Measurements from ENCODE around the gene NLK. TPM values are rescaled to one million over a fixed set of nuclear protein-coding genes. Genes with fewer than 3 reads are reported as not detected.

The NLK gene
- total RNA-seq, 1 donor, result 10.5 TPM

DNA sequence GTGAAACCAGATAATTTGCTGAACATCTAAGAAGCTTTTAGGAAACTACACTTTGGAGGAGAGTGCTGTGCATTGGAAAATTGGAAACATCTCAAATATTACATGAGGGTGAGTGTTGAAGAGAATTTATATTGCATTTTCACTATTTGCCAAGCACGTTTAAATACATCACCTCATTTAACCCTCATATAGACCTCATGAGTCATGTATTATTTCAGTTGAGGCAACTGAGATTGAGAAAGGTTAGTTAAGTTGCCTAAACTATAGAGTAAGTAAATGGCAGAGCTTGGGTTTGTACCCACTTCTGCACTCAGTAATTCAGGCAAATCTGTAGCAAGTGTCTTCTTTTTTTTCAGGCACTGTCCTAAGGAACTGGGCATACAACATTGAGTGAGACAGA is 3.7 kb upstream of the NLK start:
- Histone ChIP-seq H3K36me3 (ENCODE audit: insufficient read depth, low read length) (no peaks in the 10 kb centered on the region), H2AFZ (ENCODE audit: low read length) (peak overlapping the region; percentile 40)
- TF ChIP-seq CTCF (IDR thresholded peaks at IDR 0.05; ENCODE audit: extremely low read depth, low read depth, low read length), result no peak

DNA sequence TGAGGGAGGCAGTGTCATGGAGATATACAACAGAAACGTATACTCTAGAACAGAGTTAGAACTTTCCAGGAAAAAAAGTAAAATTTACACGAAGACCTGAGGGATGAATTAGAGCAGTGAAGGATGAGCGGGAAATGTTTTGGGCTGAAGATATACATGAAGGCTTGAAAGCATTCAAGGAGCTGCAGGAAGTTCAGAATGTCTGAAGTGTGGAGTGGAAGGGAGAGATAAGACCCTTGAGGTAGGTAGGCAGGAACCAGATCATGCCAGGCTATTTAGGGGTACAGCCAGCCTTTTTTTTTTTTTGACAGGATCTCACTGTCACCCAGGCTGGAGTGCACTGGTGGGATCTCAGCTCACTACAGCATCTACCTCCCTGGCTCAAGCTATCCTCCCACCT is 3.2 kb upstream of the NLK start:
- no peak for TF ChIP-seq CTCF (IDR thresholded peaks at IDR 0.05; ENCODE audit: extremely low read depth, low read depth, low read length)
- Histone ChIP-seq H4K20me1 (ENCODE audit: insufficient read depth, low read length) (peaks cover 6% of the 10 kb centered on the region), H3K36me3 (ENCODE audit: insufficient read depth, low read length) (no peaks in the 10 kb centered on the region), H3K9me3 (ENCODE audit: low read depth, low read length) (no peaks in the 10 kb centered on the region), H3K27me3 (ENCODE audit: insufficient read depth, low read length) (no peaks in the 10 kb centered on the region), H3K4me3 (ENCODE audit: insufficient read depth, low read length) (no peak overlapping the region), H2AFZ (ENCODE audit: low read length) (peak overlapping the region; percentile 40), H3K4me1 (ENCODE audit: insufficient read depth, low read length) (peaks cover 35% of the 10 kb centered on the region), H3K27ac (ENCODE audit: low read depth, low read length) (peak overlapping the region; percentile 11), H3K4me2 (ENCODE audit: insufficient read depth, low read length) (peak overlapping the region; percentile 13), H3K79me2 (ENCODE audit: insufficient read depth, low read length) (peaks cover 24% of the 10 kb centered on the region)
- DNase-seq (ENCODE audit: insufficient read length, low spot score, missing footprints), result no peak

More for the DNA sequence above, 3.7 kb upstream of the NLK start:
- H3K4me3 ChIP-seq (ENCODE audit: insufficient read depth, low read length), result no peak overlapping the region
- H3K4me2 ChIP-seq (ENCODE audit: insufficient read depth, low read length), result peak overlapping the region; percentile 13
- no peaks in the 10 kb centered on the region for H3K27me3 ChIP-seq (ENCODE audit: insufficient read depth, low read length)
- peak; percentile 3 for DNase-seq (ENCODE audit: insufficient read length, low spot score, missing footprints)
- H3K79me2 ChIP-seq (ENCODE audit: insufficient read depth, low read length), result peaks cover 19% of the 10 kb centered on the region
- peak overlapping the region; percentile 11 for H3K27ac ChIP-seq (ENCODE audit: low read depth, low read length)
- no peaks in the 10 kb centered on the region for H3K9me3 ChIP-seq (ENCODE audit: low read depth, low read length)
- peaks cover 3% of the 10 kb centered on the region for H4K20me1 ChIP-seq (ENCODE audit: insufficient read depth, low read length)
- peaks cover 35% of the 10 kb centered on the region for H3K4me1 ChIP-seq (ENCODE audit: insufficient read depth, low read length)

DNA sequence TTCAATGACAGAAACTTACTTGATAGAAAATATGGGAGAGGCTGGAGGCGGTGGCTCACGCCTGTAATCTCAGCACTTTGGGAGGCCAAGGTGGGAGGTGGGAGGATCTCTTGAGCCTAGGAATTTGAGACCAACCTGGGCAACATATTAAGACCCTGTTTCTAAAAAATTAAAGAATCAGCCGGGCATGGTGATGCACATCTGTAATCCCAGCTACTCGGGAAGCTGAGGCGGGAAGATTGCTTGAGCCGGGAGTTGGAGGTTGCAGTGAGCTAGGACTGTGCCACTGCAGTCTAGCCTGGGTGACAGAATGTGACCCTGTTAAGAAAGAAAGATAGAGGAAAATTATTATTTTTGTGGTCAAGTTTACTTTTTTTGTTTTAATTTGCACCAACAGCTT is 2.1 kb upstream of the NLK start:
- no peak for DNase-seq (ENCODE audit: insufficient read length, low spot score, missing footprints)
- Histone ChIP-seq H3K27ac (ENCODE audit: low read depth, low read length) (no peak overlapping the region), H3K79me2 (ENCODE audit: insufficient read depth, low read length) (peaks cover 35% of the 10 kb centered on the region), H3K36me3 (ENCODE audit: insufficient read depth, low read length) (no peaks in the 10 kb centered on the region), H3K4me1 (ENCODE audit: insufficient read depth, low read length) (peaks cover 39% of the 10 kb centered on the region), H3K4me2 (ENCODE audit: insufficient read depth, low read length) (peak overlapping the region; percentile 84), H3K4me3 (ENCODE audit: insufficient read depth, low read length) (peak overlapping the region; percentile 64), H3K9me3 (ENCODE audit: low read depth, low read length) (no peaks in the 10 kb centered on the region), H3K27me3 (ENCODE audit: insufficient read depth, low read length) (no peaks in the 10 kb centered on the region), H4K20me1 (ENCODE audit: insufficient read depth, low read length) (peaks cover 16% of the 10 kb centered on the region), H2AFZ (ENCODE audit: low read length) (peak overlapping the region; percentile 93)
- TF ChIP-seq CTCF (IDR thresholded peaks at IDR 0.05; ENCODE audit: extremely low read depth, low read depth, low read length), result no peak

DNA sequence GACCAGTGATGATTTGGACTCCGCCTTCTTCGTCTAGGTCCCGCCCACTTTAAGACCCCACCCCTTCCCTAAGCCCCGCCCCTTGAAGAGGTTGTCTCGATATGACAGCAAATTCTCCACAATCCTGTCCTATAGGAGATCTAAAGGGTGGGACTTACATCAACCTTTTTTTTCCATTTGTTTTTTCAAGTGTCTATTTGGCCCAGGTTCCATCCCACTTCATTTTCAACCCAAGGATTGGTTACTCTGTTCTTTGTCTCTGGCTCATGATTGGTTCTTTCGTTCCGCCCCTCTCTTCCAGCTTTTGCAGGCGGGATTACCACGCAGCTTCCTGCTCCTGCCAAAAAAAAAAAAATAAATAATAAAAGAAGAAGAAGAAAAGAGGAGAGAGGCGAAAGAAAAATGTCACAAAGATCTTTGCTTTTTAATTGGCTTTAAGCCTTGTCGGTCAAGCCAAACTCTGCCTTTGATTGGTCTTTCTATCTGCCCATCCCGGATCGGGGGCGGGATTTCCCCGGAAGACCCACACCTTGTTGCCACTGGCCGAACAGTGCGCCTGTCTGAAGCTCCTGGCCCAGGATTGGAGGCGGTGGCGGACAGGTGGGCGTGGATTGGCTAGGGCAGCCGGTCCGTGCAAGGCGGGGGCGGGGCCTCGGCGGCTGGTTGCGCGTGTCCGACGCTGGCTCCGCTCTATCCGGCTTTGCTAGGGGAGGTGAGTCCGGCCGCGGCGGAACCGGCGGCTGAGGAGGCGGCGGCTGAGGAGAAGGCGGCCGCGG is 1.2 kb upstream of the NLK start:
- Histone ChIP-seq H3K27me3 (ENCODE audit: insufficient read depth, low read length) (no peaks in the 10 kb centered on the region), H3K4me2 (ENCODE audit: insufficient read depth, low read length) (peak overlapping the region; percentile 84), H4K20me1 (ENCODE audit: insufficient read depth, low read length) (peaks cover 25% of the 10 kb centered on the region), H3K36me3 (ENCODE audit: insufficient read depth, low read length) (no peaks in the 10 kb centered on the region), H3K79me2 (ENCODE audit: insufficient read depth, low read length) (peaks cover 44% of the 10 kb centered on the region), H3K4me3 (ENCODE audit: insufficient read depth, low read length) (peak overlapping the region; percentile 81), H3K4me1 (ENCODE audit: insufficient read depth, low read length) (peaks cover 39% of the 10 kb centered on the region), H3K27ac (ENCODE audit: low read depth, low read length) (no peak overlapping the region), H3K9me3 (ENCODE audit: low read depth, low read length) (no peaks in the 10 kb centered on the region), H2AFZ (ENCODE audit: low read length) (peak overlapping the region; percentile 93)
- no peak for TF ChIP-seq CTCF (IDR thresholded peaks at IDR 0.05; ENCODE audit: extremely low read depth, low read depth, low read length)
- DNase-seq (ENCODE audit: insufficient read length, low spot score, missing footprints), result peak; percentile 99

Measured in osteoblast (primary cell).